Lung (tissue), 12 donors: ENCODE results near the gene ACIN1. TPM values are rescaled to one million over a fixed set of nuclear protein-coding genes. Genes with fewer than 3 reads are reported as not detected.

Experiments used
- ATAC-seq: fragments of 200-7000 bp; cut with Tn5 transposase; one replicate; pipeline ENCODE4 v1.9.1; 2020; ENCODE audit warnings: moderate number of reproducible peaks; ENCODE audit not compliant: insufficient read depth, low FRiP score
- DNase-seq, 3 donors: peaks; one replicate each; pipeline ENCODE4 v3.0.0-alpha.2; 2013 to 2017
- H3K27ac ChIP-seq, 2 donors: one replicate each; pipeline ENCODE4 v1.5.1; 2013; ENCODE audit warnings: mild to moderate bottlenecking in 2 of 2, moderate library complexity in 2 of 2, control low read depth in 1 of 2, inconsistent platforms in 1 of 2, low read depth in 1 of 2, low read length in 1 of 2
- H3K27me3 ChIP-seq, 3 donors: one replicate each; pipeline ENCODE4 v1.5.1; 2013; ENCODE audit warnings: low read length in 2 of 3; ENCODE audit not compliant: control insufficient read depth in 3 of 3, insufficient read depth in 3 of 3
- H3K36me3 ChIP-seq, 4 donors: one replicate each; pipeline ENCODE4 v1.5.1; 2013; ENCODE audit warnings: low read length in 4 of 4, mild to moderate bottlenecking in 1 of 4, moderate library complexity in 1 of 4; ENCODE audit not compliant: control insufficient read depth in 4 of 4, insufficient read depth in 4 of 4
- H3K4me1 ChIP-seq, 5 donors: one replicate each; pipeline ENCODE4 v1.5.1; 2013; ENCODE audit warnings: low read length in 5 of 5, mild to moderate bottlenecking in 2 of 5, moderate library complexity in 1 of 5; ENCODE audit not compliant: control insufficient read depth in 5 of 5, insufficient read depth in 5 of 5
- H3K4me3 ChIP-seq: one replicate; pipeline ENCODE4 v1.5.1; 2013; ENCODE audit warnings: mild to moderate bottlenecking, control low read depth, moderate library complexity
- H3K9ac ChIP-seq, 2 donors: one replicate each; pipeline ENCODE4 v1.5.1; 2013; ENCODE audit warnings: low read length in 2 of 2, control low read depth in 1 of 2; ENCODE audit not compliant: insufficient read depth in 1 of 2
- H3K9me3 ChIP-seq, 4 donors: one replicate each; pipeline ENCODE4 v1.5.1; 2013; ENCODE audit warnings: low read length in 3 of 4, mild to moderate bottlenecking in 1 of 4, moderate library complexity in 1 of 4; ENCODE audit not compliant: control insufficient read depth in 4 of 4, insufficient read depth in 3 of 4
- CTCF ChIP-seq: IDR thresholded peaks from 2 replicates; pipeline ENCODE4 v1.5.1; 2012; ENCODE audit warnings: mild to moderate bottlenecking; ENCODE audit errors: control extremely low read depth, extremely low read depth
- WGBS, 2 donors: extraction: QIAGEN DNeasy Blood & Tissue Kit; methylation state at CpG; one replicate each; pipeline ENCODE4 v1.1.7; 2013; 5-methylcytosine and 5-hydroxymethylcytosine counted together
- polyA plus RNA-seq, 2 donors: library from polyadenylated mRNA; stranded (reverse); fragments of 200-250 nt; gene quantifications; one replicate each; pipeline ENCODE4 v1.2.1, GENCODE V29; 2013
- total RNA-seq, 2 donors: library from RNA; depleted of rRNA in 1 of 2; stranded (reverse); fragments of >200 nt in 1 of 2; gene quantifications; one replicate each; pipeline ENCODE4 v1.2.1, GENCODE V29; 2014 to 2021
- donor health status: control.
- donor health status: control.
- donor health status: Bipolar disorder and iron deficiency.
- donor health status: healthy.
- donor health status: DM: yes; HTN: yes; CAD: no.

Gene ACIN1
- total and polyA plus RNA-seq, 4 donors, result 76.3 to 154 (median 115) TPM

GRCh38 chr14:23079716-23080115 lies 15.2 kb downstream of the ACIN1 start:
- DNase-seq (no peak), ATAC-seq (no peak)
- H3K9ac ChIP-seq, result no peak overlapping the region
- no peak for TF ChIP-seq CTCF
- H3K27ac ChIP-seq, result peak overlapping the region in 1 of 2 donors; percentile 38
- 89 to 91% methylated on average over 2 of the region's 2 CpGs for WGBS, 2 donors
- peaks cover 43 to 72% (median 52%) of the 10 kb centered on the region in 4 donors for H3K36me3 ChIP-seq
- H3K4me3 ChIP-seq, result no peak overlapping the region
- no peaks in the 10 kb centered on the region for H3K4me1 ChIP-seq
- H3K27me3 ChIP-seq, result no peaks in the 10 kb centered on the region
- no peaks in the 10 kb centered on the region for H3K9me3 ChIP-seq

- no peak for TF ChIP-seq CTCF
- ATAC-seq, result peak; percentile 87
- H3K36me3 ChIP-seq, result peaks cover 43 to 76% (median 53%) of the 10 kb centered on the region in 4 donors
- no peaks in the 10 kb centered on the region for H3K9me3 ChIP-seq
- WGBS, 2 donors, result 19 to 37% methylated on average over 2 of the region's 2 CpGs
- no peaks in the 10 kb centered on the region for H3K4me1 ChIP-seq
- H3K27me3 ChIP-seq, result no peaks in the 10 kb centered on the region
- H3K4me3 ChIP-seq, result no peak overlapping the region
- DNase-seq, result no peak
- peak overlapping the region in 1 of 2 donors; percentile 84 for H3K27ac ChIP-seq
- no peak overlapping the region for H3K9ac ChIP-seq
These were observed 16.2 kb downstream of the ACIN1 start for GRCh38 chr14:23078692-23079116.

- Histone ChIP-seq H3K4me3 (no peak overlapping the region), H3K27ac (peak overlapping the region; percentile 13 to 84), H3K36me3 (peaks cover 45 to 75% (median 52%) of the 10 kb centered on the region in 4 donors), H3K4me1 (no peaks in the 10 kb centered on the region), H3K27me3 (no peaks in the 10 kb centered on the region), H3K9me3 (no peaks in the 10 kb centered on the region), H3K9ac (no peak overlapping the region)
- ATAC-seq, result no peak
- TF ChIP-seq CTCF, result no peak
- DNase-seq, result no peak
- 89% methylated on average over 5 of the region's 5 CpGs for WGBS, 2 donors
These were observed 17.0 kb downstream of the ACIN1 start for GRCh38 chr14:23077962-23078361.
